RWPE1 (cell line): Measurements from ENCODE around the gene NAALADL2.

Source experiments
- CTCF ChIA-PET: fragments of 350-600 bp; sonication (Branson Sonifier 250); formaldehyde crosslinking; extraction: SDS; loops from one replicate; lab custom pipeline; 2021; lab: Yijun Ruan, JAX
- POLR2A ChIA-PET: fragments of 400-600 bp; formaldehyde crosslinking; extraction: SDS; loops from one replicate; lab custom pipeline; 2020; ENCODE audit warnings: antibody characterized with exemption; ENCODE audit not compliant: low non-redundant PET; lab: Yijun Ruan, JAX
- DNase-seq: peaks from one replicate; pipeline ENCODE4 v3.0.0; 2012; ENCODE audit warnings: low spot score
- H3K27ac ChIP-seq: fragments of 450-650 bp; 2 replicates; pipeline ENCODE4 v1.5.1; 2017
- TF ChIP-seq, protein P1 (sequence below): fragments of 450-650 bp; conservative IDR thresholded peaks from 2 replicates; pipeline ENCODE4 v1.5.1; 2017; ENCODE audit warnings: low read depth, mild to moderate bottlenecking

Gene NAALADL2

DNA sequence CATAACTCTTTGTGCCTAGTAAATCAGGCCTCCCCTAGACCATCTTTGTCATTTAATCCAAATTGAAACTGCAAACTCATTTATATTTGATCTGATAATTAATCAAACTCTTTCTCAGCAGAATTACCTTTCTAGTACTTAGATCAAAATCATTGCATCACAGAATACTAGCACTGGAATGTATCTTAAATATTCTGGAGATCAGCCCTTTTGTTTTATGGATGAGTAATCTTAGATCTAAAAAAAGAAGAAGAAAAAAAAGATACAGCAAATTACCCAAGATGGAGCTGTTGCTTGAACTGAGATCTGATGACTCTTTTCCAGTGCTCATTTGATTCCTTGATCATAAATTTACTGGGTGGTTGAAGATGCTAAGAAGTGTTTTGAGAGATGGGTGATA is 47.9 kb downstream of the NAALADL2 start:
- CTCF ChIA-PET: no interaction called here
- TF ChIP-seq, protein P1, sequence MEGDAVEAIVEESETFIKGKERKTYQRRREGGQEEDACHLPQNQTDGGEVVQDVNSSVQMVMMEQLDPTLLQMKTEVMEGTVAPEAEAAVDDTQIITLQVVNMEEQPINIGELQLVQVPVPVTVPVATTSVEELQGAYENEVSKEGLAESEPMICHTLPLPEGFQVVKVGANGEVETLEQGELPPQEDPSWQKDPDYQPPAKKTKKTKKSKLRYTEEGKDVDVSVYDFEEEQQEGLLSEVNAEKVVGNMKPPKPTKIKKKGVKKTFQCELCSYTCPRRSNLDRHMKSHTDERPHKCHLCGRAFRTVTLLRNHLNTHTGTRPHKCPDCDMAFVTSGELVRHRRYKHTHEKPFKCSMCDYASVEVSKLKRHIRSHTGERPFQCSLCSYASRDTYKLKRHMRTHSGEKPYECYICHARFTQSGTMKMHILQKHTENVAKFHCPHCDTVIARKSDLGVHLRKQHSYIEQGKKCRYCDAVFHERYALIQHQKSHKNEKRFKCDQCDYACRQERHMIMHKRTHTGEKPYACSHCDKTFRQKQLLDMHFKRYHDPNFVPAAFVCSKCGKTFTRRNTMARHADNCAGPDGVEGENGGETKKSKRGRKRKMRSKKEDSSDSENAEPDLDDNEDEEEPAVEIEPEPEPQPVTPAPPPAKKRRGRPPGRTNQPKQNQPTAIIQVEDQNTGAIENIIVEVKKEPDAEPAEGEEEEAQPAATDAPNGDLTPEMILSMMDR: no peak
- DNase-seq: no peak
- POLR2A ChIA-PET: no interaction called here
- no peak overlapping the region for H3K27ac ChIP-seq

DNA sequence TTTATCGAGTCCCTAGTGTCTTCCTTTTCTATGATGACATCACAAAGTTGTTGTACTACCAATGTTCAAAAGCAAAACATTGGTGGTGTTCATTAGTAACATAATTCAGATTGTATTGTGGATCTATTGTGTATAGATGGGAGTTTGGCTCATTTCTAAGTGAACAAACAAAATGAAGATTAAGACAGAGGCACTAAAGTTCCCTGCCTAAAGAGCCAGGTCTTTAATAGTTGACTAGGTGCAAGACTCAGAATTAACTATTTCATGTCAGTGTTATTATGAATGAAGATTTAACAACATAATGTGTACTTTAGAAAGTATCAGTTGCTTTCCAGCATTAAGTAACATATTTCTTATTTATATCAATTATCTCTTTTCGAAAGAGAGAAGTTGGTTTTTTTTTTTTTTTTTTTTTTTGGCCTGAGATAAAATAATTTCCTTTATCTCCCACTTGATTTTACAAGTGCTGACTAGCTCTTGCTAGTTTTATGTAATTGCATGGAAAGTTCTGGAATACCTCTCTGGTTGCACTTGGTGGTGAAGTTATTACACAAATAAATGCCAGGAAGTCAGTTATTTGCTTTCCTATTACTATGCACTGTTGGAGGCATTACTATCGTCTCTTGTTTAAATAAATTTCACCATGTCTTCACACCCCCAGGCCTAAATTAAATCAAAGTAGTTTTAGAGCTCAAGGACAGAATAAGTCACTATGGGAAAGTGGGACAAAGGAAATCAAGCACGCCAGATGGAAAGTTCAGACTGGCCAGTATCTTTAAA is 48.7 kb downstream of the NAALADL2 start:
- H3K27ac ChIP-seq: no peak overlapping the region
- ChIA-PET CTCF (no interaction called here), POLR2A (no interaction called here)
- TF ChIP-seq, protein P1: no peak
- DNase-seq: no peak

DNA sequence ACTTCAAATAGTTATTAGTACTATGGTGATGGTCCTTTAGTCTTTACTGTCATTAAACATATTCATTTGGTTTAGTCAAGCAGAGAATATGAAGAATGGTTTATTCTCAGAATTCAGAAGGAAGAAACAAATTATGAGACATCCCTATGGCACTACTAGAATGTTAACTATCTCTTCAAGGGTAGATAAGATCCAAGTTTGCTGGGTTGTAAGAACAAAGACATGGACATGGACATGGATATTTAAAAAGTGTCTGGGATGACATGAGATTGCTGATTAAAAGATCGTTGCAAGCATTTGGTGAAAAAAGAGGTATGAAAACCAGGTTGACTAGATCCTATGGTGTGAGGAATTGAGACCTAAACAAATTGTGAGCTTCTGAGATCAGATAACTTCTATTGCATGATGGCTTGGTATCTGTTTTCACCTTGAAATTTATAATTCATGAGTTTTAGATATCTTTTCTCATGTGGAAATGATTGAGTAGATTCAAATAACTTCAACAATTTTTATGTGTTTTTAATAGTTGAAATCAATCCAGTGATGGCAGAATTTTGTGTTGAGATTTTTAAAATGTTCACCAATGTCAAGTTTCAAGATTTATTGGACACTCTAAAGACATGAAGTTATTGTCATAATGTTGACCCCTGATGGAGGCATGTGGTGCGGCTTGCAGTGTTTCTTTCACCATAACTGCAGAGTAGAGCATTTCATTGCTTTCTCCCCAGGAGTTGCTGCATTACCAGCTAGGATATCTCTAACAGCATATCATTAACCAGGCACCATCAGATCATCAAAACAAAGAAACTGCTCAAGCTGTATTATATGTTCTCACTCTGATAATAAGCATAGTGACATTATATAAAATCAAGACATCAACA is 72.6 kb downstream of the NAALADL2 start:
- TF ChIP-seq, protein P1: no peak
- POLR2A ChIA-PET: no interaction called here
- DNase-seq: no peak
- no peak overlapping the region for H3K27ac ChIP-seq
- CTCF ChIA-PET: interaction anchor here (0.7 kb wide), 1 partner anchor 165 kb away, joined by 3 read pairs; no protein-coding TSS in a partner anchor

DNA sequence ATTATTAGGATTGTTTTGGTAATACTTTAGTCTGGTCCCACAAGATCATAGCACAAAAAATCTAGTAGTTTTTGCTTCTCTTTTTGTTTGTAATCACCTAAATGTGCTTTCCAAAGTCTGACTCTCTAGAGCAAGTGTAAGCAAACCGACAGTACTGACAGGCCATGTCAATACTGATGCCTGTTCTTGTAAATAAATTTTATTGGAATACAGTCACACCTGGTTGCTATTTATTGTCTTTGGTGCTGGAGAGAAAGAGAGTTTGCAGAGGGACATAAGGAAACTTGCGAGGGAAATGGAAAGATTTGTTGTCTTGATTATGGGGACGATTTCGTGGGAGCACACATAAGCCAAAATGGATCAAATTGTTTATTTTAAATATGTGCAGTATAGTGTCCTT is 77.5 kb downstream of the NAALADL2 start:
- CTCF ChIA-PET: no interaction called here
- H3K27ac ChIP-seq: no peak overlapping the region
- DNase-seq: no peak
- POLR2A ChIA-PET: no interaction called here
- TF ChIP-seq, protein P1: no peak

DNA sequence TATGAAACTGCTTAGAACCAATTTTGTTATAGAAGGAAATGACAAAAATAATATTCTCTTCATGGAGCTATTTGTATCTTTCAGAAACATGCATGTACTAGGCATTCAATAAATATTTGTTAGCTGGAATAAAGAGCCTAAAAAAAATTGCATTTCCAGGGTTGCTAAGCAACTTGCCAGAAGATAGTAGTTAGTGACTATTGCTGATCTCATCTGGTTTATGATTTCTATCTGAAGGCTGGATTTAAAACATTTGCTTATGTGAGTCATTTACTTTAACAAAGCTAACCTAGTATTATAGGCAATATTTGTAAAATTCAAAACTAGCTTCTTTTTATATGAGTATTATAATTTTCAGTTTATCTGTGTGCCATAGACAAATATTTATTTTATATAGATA is 78.3 kb downstream of the NAALADL2 start:
- CTCF ChIA-PET: no interaction called here
- no peak for DNase-seq
- no peak overlapping the region for H3K27ac ChIP-seq
- POLR2A ChIA-PET: no interaction called here
- TF ChIP-seq, protein P1: no peak

DNA sequence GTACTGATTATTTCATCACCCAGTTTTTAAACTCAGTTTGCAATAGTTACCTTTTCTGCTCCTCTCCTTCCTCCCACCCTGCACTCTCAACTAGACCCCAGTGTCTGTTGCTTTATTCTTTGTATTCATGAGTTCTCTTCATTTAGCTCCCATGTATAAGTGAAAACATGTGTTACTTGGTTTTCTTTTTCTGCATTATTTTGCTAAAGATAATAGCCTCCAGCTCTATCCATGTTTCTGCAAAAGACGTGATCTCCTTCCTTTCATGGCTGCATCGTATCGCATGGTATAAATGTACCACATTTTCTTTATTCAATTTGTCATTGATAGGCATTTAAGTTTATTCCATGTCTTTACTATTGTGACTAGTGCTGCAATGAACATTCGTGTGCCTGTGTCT is 79.0 kb downstream of the NAALADL2 start:
- TF ChIP-seq, protein P1: no peak
- DNase-seq: no peak
- POLR2A ChIA-PET: no interaction called here
- CTCF ChIA-PET: no interaction called here
- H3K27ac ChIP-seq: no peak overlapping the region
